HG03064 (cell line): ENCODE measurements around the gene IL17REL.

Source experiments
- ATAC-seq: cut with Tn5 transposase; IDR thresholded peaks from one replicate; pipeline ENCODE4 v1.9.1; 2021; ENCODE audit warnings: low read depth; ENCODE audit not compliant: unreplicated experiment

Gene IL17REL

GRCh38 chr22:50046481-50047245 is 34.1 kb upstream of the IL17REL start:
- ATAC-seq: no peak

DNA sequence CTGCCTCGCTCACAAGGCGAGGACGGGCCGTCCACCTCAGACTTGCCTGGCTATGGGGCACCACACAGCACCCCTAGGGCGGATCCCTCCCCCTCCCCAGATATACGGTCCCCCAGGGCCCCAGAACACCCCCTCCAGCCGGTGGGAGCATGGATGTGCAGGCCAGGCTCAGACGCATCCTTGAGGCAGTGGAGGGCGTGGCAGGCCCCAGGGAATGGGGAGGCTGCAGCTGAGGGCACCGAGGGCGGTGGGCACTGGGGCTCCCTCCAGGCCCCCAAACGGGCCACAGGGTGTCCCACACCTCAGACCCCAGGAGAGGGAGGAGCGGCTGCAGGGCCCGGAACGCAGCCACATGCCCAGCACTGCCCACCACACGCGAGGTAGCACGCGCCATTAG is 33.5 kb upstream of the IL17REL start:
- no peak for ATAC-seq

- ATAC-seq: no peak
Measured at GRCh38 chr22:50045211-50046018, 32.9 kb upstream of the IL17REL start.

DNA sequence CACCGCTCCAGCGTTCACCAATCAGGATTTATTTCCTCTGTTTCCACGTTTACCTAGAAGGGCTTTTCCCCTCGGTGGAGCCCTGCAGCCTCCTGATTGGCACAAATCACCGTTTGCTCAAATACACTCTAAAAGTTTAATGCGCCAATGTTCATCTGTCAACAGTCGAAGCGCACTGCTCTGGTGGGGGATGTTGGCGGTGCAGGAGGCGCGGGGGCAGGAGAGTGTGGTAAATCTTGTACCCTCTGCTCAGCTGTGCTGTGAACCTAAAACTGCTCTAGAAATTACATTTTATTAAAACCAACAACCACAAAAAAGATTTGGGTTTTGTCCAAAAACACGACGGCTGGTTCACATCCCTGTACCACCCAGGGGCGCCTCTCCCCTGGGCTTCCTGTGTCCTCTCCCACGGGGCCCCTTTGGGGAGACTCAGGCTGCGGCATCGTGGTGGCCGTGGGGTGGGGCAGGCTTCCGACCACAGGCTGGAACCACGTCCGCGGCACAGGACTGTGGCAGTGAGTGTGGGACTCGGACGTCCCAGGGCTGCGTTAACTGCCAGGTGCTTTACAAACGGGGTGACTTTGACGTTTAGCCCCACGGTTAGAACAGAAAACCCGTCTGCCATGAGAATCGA is 32.0 kb upstream of the IL17REL start:
- no peak for ATAC-seq

GRCh38 chr22:50041361-50042065 is 28.9 kb upstream of the IL17REL start:
- ATAC-seq: no peak

DNA sequence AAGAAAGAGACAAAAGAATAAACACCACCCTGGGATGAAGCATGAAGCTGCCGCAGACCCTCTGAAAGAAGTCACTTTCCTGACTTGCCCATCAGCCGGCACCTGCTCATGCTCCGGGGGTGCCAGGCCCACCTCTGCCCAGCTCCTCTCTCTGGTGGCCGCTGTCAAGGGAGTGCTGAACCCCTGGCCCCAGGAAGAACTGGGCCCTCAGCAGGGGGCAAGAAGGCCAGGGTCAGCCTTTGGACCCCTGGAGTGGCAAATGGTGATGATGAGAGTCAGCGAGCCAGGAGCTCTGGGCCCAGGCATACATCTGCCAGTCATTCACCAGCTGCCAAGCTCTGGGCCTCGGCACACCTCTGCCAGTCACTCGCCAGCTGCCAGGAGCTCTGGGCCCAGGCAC is 28.2 kb upstream of the IL17REL start:
- ATAC-seq: no peak

GRCh38 chr22:50039669-50040443 is 27.3 kb upstream of the IL17REL start:
- no peak for ATAC-seq

GRCh38 chr22:50035976-50036724 is 23.6 kb upstream of the IL17REL start:
- ATAC-seq: no peak

- no peak for ATAC-seq
Measured at GRCh38 chr22:50035131-50035881, 22.7 kb upstream of the IL17REL start.

DNA sequence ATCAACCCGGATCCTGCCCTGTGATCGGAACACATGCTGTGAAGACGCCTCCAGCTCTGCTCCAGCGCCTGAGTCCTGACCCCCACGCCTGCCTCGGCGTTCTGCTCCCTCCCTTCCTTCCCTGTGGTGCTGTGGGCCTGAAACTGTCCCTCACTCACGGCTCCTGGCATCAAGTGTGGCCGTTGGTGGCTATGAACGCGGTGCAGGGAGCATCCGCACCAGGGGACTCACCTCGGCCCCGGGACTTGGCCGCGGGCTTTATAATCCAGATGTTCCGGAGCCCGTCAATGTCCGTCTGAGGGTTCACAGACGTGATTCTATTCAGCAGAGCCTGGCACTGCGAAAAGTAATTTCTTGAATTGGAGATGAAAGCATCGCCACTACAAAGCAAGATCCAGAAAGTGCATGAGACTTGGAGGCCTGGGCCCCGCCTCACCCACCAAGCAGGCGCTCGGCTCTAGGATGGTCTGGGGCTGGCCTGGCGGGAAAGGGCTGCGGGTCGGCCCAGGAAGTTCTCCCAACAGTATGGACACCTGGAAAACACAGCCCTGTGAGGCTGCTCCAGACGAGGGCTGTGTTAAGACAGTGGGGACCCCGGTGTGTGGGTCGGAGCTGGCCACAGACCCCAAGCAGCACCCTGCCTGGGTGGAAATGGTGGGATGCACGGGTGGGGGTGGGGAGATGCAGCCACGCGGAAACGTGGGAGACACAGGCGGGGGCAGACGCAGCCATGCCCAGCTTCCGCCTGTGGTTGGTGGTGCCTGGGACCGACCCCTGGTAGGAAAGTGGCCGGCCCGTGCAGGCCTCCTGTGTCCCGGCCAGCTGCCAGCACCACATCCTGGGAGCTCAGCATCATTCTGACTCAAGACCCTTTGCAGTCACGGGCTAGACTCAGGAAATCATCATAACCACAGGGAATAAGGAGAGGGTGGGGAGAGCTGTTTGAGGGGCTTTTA is 21.8 kb upstream of the IL17REL start:
- no peak for ATAC-seq

DNA sequence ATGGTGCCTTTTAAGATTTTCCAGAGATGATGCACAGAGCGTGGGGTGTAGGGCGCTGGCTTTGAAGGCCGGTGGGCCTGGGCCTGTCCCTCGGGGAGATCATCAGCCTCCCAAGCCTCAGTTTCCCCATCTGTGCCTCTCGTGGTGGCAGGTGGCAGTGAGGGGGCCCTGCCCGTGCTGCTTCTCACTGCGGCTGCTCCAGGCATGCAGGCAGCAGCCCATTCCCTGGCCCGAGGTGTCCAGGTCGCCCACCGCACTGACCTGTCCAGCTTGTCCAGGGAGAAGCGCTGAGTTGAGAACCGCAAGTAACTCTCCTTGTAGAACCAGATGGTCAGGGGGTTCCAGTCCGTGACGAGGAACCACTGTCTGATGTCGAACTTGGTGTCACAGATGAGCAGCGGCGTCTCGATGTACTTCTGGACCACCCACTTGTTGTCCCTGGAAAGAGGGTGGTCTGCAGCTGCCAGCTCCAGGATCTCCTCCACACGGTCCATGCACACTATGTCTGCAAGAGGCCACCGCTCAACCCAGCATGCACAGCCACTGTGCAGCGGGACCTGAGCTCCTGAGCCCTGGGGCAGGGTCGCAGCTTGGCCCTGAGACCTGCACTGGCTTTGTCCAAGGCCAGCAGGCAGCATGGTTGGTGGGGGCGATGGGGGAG is 20.5 kb upstream of the IL17REL start:
- ATAC-seq: no peak

GRCh38 chr22:50032109-50032871 is 19.7 kb upstream of the IL17REL start:
- no peak for ATAC-seq

GRCh38 chr22:50031189-50032091 is 18.9 kb upstream of the IL17REL start:
- no peak for ATAC-seq

- ATAC-seq: no peak
Measured at GRCh38 chr22:50030297-50031188, 18.0 kb upstream of the IL17REL start.
